GM18511 (cell line): ENCODE data around the gene NGDN.

ENCODE experiments used
- ATAC-seq: cut with Tn5 transposase; IDR thresholded peaks from one replicate; pipeline ENCODE4 v1.9.1; 2021; ENCODE audit warnings: mild to moderate bottlenecking, moderate library complexity; ENCODE audit not compliant: unreplicated experiment

Gene NGDN

GRCh38 chr14:23468704-23469126 is 788 bp upstream of the NGDN start:
- no peak for ATAC-seq

GRCh38 chr14:23469906-23470403 is 452 bp downstream of the NGDN start:
- peak; percentile 13 for ATAC-seq

- ATAC-seq: no peak
Observed at GRCh38 chr14:23470947-23471346, 1.4 kb downstream of the NGDN start.

GRCh38 chr14:23478109-23478759 is 8.7 kb downstream of the NGDN start:
- ATAC-seq: no peak

GRCh38 chr14:23481362-23481970 is 12.0 kb downstream of the NGDN start:
- ATAC-seq: no peak

GRCh38 chr14:23481979-23482822 is 12.7 kb downstream of the NGDN start:
- no peak for ATAC-seq

- no peak for ATAC-seq
Observed at GRCh38 chr14:23482823-23483148, 13.3 kb downstream of the NGDN start.

- no peak for ATAC-seq
Observed at GRCh38 chr14:23483236-23483854, 13.8 kb downstream of the NGDN start.

- ATAC-seq: no peak
Observed at GRCh38 chr14:23485326-23485725, 15.8 kb downstream of the NGDN start.

- no peak for ATAC-seq
Observed at GRCh38 chr14:23486036-23486435, 16.5 kb downstream of the NGDN start.

- ATAC-seq: no peak
Observed at GRCh38 chr14:23487216-23487615, 17.7 kb downstream of the NGDN start.

- no peak for ATAC-seq
Observed at GRCh38 chr14:23492618-23493272, 23.2 kb downstream of the NGDN start.

GRCh38 chr14:23494223-23494622 is 24.7 kb downstream of the NGDN start:
- ATAC-seq: no peak

- no peak for ATAC-seq
Observed at GRCh38 chr14:23512156-23512555, 42.7 kb downstream of the NGDN start.

GRCh38 chr14:23513005-23513817 is 43.7 kb downstream of the NGDN start:
- no peak for ATAC-seq

- ATAC-seq: no peak
Observed at GRCh38 chr14:23513818-23514643, 44.5 kb downstream of the NGDN start.

- ATAC-seq: no peak
Observed at GRCh38 chr14:23514644-23514957, 45.1 kb downstream of the NGDN start.

GRCh38 chr14:23517650-23518326 is 48.3 kb downstream of the NGDN start:
- no peak for ATAC-seq

GRCh38 chr14:23518709-23519108 is 49.2 kb downstream of the NGDN start:
- no peak for ATAC-seq
